ENCODE measurements around the gene CDH26.
"Not testable (repeated sequence)": the region's sequence is repeated elsewhere in the genome, so short reads cannot be mapped to it uniquely, and the experiment has no call there.

CDH26 gene

DNA sequence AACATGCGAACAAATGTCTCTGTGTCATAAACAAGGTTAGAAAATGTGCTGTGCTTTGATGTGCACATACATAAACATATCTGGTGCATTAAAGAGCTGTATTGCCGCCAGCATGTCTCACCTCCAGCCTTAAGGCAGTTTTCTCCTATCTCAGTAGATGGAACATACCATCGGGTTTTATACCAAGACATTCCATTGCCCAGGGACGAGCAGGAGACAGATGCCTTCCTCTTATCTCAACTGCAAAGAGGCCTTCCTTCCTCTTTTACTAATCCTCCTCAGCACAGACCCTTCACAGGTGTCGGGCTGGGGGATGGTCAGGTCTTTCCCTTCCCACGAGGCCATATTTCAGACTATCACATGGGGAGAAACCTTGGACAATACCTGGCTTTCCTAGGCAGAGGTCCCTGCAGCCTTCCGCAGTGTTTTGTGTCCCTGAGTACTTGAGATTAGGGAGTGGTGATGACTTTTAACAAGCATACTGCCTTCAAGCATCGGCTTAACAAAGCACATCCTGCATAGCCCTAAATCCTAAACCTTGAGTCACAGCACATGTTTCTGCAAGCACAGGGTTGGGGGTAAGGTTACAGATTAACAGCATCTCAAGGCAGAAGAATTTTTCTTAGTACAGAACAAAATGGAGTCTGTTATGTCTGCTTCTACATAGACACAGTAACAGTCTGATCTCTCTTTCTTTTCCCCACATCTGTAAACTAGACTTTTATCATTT, 83.4 kb downstream of the CDH26 start:
- DNase-seq (ENCODE audit: low read depth in 2 of 2, low spot score in 1 of 2) = not testable (repeated sequence)

DNA sequence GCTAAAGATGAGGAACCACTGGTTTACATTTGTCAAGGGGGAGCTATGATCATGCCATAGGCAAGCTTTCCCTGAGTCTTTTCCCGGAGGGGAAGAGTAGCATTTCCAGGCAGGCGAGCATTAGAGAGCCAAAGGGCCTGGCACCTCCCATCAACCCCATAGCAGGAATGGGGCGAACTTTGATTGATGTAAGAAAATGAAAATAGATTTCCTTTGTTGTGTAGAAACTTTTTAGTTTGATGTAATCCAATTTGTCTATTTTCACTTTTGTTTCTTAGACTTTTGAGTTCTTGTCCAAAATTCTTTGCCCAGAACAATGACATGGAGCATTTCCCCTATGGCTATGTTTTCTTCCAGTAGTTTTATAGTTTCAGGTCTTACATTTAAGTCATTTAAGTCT, 85.2 kb downstream of the CDH26 start:
- no peak for DNase-seq (ENCODE audit: low read depth in 2 of 2, low spot score in 1 of 2)

DNA sequence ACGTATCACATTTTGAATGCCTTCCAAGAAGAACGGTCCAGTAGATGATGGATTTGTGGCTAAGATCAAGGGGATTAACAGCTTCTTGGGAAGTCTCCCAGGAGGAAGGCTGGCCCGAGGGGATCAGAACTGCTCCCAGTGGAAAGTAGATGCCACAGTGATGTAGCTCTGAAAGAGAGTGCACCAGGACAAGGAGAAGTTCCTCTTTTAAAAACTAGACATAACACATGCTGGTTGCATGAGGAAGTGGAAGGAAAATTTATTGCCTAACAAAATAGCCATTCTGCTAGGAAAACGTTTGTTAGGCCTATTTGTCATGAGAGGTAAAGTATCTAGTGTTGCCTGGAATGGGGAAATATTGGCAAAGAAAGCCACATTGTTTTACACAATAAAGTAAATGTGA, 87.8 kb downstream of the CDH26 start:
- DNase-seq (ENCODE audit: low read depth in 2 of 2, low spot score in 1 of 2) = no peak

DNA sequence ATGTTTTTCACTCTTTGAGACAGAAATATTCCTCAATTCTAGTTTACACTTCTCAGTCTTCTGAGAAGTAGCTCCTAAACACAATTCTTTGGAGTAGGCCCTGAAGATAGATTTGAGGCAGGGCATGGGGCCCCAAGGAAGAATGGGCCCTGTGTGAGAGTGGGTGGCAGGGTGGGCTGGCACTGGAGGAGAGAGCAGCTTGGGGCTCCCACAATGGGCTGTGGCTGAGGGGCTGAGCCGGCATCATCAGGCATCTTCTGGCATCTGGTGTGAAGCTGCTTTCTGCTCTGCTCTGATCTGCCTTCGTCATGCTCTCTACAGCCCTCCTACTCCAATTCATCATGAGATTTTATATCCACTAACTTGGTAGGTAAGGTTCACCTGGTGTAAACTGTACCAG, 88.2 kb downstream of the CDH26 start:
- DNase-seq (ENCODE audit: low read depth in 2 of 2, low spot score in 1 of 2) = no peak

DNA sequence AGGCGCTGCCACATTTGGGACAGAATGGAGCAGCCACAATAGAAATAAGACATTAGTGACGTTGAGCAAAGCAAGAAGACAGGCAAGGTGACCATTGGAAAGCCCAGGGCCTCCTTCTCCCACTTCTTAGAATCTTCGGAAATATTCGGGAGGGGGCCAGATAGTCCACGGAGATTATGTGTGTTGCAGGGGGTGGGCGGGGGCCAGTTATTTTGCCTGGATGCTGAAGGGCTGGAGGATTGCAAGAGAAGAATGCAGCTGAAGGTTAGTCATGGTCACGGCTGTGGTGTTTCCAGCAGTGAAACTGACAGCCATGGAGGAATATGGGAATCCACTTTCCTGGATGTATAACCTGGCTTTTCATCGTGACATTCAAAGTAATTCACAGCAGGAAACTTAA, 88.6 kb downstream of the CDH26 start:
- DNase-seq (ENCODE audit: low read depth in 2 of 2, low spot score in 1 of 2) = no peak

DNA sequence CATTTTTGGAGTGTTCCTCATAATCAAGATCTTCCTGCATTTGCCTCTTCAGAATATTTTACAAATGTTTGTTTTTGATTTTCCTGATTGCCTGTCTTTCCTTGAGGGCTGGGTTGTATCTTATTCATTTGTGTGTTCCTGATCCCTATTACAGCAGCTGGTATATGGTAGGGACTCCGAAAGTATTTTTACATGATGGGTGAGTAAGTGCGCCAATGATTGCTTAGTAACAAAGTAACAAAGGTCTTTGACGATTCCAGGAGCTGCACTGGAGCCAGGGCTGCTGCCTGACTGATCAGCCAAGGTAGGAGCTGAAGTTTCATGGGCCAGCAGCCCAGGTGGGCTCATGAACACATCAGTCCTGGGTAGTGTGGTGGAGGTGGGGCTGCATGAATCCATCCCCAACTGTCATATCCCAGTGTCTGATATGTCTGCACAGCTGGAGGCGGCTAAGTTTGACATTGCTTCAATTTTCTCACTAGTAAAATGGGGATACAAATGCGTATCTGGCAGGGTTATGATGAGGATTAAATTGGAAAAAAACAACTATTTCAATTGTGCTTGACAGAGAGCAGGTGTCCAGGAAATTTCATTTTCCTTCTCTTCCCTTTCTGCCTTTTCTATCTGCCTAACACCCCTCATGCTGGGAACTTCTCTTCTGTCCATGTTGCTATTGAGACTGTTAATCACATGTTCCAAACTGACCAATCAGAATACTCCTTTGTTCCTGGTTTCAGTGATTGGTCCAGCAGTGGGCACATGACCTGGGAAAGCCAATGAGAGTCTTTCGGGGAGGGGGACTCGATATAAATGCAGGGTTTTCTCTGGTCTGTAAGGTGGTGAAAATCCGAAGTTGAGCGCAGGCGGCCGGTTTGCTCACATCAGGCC, 90.7 kb downstream of the CDH26 start:
- no peak for DNase-seq (ENCODE audit: low read depth in 2 of 2, low spot score in 1 of 2)

DNA sequence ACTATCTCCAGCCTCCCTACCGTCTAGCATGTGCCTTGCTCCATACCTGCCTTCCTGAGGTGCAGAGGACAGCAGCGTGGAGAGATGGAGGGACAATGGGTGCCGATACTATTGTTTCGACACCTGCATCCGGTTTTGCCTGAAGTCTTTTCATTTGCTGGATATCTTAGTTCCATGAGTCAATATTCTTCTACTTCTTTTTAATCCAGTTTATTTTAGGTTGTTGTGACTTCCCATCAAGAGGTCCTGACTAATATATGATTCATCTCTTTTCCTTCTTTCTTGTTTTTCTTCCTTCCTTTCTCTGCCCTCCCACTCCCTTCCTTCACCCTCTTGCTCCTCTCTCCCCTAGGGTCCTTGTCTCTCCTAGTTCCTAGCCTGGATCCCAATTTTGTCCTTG, 91.4 kb downstream of the CDH26 start:
- no peak for DNase-seq (ENCODE audit: low read depth in 2 of 2, low spot score in 1 of 2)

DNA sequence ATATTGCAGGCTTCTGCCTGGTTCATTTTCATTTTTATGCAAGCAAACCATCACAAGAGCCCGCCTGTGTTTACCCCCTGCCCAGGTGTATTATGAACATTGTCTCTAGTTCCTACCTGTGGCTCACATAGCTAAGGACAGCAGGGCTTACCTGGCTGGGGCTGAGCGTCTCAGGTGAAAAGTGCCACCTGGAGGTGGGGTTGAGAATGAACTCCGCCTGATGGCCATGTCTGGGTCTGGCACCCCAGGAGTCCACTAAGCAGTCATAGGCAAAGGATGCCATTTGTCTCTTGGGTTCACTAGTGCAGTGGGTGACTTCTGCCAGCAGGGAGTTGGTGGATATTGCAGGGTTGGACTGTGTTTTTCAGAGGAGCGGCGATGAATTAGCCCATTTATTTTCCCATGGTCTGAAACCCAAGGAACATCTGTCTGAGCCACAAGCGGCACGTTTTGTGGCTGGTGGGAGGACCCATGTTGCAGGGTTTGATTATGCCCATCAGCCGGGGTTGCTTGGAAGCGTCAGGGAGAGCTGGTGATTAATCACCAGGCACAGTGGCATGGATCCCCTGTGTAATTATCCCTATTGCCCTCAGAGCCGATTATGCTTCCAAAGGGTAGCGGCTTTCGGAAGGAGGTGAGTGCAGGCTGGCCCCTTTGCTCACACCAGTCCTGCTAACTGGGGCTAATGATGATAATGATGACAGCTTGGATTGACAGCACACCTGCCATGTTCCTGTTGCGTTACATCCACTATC, 92.1 kb downstream of the CDH26 start:
- DNase-seq (ENCODE audit: low read depth in 2 of 2, low spot score in 1 of 2) = no peak

DNA sequence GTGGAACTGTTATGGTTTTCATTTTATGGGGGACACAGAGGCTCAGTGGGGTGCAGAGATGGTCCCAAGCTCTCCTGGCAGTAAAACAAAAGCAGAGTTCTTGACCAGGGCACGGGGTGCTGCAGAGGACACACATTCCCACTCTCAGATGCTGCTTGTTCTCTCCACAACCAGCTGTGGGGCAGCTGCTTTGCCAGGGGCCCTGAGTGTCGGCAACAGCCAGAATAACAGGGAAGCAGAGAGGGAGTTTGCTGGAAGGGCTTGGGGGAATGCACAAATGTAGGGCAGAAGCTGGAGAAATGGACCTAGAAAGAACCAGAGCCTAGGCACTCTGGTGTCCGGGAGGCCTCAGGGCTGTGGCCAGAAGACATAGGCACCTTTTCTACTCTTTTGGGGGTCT, 93.7 kb downstream of the CDH26 start:
- no peak for DNase-seq (ENCODE audit: low read depth in 2 of 2, low spot score in 1 of 2)

DNA sequence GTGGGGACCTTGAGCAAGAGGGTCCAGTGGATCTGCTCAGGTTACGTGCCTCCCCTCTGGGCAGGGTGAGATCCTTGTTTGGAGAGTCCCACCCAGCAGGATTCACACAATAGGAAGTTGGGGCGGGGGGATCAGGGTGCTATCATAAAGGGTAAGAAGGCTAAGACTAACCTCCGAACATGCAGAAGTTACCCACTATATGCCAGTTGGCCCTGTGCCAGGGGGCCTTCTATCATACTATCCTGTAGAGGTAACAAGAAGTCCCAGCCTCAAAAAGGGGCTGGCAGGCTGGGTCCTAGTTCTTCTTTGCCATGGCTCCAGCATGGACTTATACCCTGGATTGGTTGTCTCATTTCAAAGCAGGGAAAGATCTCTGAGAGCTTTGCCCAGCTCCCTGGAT, 94.1 kb downstream of the CDH26 start:
- DNase-seq (ENCODE audit: low read depth in 2 of 2, low spot score in 1 of 2) = no peak

DNA sequence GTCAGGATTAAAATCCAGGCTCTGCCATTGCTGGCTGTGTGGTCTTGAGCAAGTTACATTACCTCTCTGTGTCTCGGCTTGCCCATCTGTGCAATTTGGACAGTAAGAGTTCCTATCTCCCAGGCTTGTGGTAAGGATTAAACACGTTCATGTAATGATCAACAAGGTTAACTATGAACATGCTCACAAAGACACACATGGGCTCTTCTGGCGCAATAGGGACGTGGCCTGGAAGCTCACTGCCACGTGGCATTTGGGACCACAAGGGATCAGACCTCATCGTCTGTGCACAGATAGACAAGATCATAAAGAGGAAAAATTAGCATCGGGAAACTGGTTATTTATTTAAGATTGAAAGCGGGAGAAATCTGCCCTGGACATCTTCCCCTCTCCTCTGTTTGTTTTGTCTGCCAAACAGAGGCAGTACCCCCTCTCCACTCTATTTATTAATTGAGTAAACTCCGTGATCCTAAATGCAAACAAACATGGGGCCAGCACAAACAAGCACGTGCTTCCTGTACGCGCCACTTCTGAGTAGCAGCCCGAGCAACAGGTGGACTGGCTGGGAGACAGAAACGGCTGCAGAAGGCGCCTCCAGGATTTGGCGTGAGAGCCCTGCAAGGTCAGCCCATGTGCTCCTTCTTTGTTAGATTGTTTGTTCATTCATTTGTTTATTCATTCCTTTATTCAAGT, 95.0 kb downstream of the CDH26 start:
- DNase-seq (ENCODE audit: low read depth in 2 of 2, low spot score in 1 of 2) = no peak

DNA sequence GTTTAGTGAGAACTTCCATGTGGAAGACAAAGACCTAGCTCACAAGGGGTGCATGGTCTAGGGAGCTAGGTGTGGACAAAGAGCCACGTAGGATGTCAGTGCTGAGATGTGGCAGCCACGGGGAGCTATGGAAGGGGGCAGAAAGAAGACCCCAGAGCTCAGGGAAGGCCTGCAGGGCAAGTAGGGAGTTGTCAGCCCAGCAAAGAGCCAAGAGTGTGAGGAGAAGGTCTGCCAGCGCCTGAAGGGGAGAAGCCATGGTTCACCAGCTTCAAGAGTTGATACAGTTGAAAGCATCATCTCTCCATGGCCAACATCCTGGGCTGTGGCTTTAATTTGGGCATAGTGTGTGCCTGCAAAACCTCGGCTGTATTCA, 95.6 kb downstream of the CDH26 start:
- DNase-seq (ENCODE audit: low read depth in 2 of 2, low spot score in 1 of 2) = no peak

DNA sequence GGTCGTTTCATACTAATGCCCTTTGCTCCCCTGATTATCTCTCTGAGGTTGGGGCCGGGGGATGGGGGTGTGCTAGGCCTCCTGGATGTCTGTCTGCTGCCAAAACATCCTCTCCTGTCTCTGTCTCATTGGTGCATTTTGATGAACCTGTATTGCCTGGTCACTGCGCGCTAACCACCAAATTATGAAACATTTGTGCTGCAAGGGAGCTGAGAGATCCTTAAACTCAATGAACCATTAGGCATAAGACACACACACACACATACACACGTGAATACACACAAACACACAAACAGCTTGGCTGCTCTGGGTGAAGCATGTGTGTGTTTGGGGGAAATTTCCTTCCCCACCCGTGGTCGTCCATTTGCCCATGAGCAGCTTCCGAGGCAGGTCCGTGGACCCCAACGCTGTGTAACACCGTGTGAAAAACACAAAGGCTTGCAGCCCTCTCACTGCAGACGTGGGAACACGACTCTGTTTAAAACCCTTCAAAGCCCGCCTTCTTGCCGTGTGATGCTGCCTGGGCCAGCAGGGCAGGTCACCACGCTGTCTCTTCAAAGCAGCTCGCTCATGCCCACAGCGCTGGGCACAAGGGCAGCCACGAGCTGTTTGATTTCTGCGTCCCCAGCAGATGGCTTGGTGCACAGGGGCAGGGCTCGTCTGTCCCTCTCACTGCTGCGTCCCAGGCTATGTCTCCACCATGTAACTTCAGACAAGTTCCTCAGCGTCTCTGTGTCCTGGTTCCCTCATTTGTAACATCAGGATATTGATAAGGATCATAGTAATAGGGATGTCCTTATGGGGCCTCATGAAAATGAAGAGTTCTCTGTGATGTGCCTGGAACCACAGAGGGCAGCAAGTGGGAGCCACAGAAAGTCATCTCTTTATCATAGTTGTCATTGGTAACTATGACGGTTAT, 96.8 kb downstream of the CDH26 start:
- DNase-seq (ENCODE audit: low read depth in 2 of 2, low spot score in 1 of 2) = no peak

DNA sequence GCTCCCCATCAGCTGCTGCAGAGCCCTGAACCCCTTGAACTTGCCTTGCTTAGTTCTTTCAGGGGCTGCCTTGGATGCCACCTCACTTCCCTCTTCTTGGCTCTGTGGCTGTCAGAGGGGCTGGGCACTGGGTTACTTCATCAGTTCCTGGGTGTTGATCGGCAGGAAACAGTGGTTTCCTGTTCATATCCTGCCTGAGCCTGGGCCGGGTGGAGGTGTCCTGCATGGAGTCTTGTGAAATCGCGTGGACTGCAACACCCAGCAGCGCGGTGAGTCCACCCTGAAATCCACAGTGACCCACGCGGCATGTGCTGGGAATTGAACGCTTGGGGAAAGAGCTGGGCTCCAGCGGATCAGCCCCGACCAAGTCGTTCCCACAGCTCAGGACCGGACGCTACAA, 97.5 kb downstream of the CDH26 start:
- no peak for DNase-seq (ENCODE audit: low read depth in 2 of 2, low spot score in 1 of 2)

DNA sequence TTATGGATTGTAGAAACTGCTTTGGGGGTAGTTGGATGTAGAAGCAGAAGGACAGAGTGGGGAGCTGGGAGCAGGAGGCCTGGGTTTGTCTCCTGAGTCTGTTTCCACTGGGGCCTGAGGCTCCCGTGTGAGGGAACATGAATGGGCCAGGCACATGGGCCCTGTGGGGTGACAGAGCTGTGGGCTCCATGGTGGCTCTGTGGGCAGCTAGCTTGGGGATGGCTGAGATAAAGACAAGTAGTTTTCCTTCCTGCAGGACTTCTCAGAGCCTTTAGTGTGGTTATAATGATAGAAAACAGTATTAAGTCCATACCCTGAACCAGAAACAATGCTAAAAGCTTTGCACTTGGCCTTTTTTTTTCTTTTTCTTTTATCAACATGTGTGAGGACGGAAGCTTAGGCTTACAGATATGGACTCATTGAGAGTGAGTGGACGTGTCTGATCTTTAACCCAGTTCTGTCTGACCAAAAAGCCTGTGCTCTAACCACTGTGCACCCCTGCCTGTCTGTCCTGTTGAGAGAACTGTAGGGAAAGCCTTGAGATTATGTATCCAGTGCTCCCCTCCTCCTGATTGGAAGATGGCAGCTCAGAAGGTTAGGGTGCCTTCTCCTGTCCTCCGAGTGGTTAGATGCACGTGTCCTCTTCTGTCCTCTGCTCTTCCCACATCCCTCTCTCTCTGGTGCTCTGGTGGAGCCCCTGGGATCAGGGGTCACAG, 98.3 kb downstream of the CDH26 start:
- no peak for DNase-seq (ENCODE audit: low read depth in 2 of 2, low spot score in 1 of 2)

DNA sequence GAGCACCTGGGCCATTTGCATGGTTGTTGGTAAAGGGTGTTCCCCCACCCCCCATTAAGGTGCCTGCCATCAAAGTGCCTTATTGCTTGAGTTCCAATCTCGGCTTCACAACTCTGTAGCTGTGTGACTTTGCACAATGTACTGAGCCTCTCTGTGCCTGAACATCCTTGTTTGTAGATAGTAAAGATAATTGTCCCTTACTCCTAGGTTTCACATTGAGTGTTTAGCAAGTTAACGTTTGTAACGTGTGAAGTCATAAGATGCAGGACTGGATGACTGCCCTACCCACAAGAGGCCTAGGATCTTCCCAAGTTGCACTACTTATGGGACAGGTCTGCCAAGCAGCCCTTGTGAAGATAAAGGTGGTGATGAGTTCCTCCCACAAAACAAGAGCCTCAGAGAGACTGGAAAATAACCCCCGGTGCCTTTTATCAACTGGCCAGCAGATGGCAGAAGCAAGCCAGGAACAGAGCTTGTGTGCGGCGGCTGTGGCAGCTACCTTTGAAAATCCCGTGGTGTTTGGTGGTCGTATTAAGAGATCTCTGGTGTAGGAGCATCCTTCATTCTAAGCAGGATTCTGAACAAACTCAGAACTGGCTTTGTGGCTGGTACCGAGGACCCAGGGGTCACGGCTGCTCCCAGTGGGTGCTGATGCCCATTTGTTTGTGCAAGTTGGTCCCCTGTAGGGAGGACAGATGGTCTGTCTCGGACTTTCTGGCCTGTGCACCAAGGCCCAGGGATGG, 99.1 kb downstream of the CDH26 start:
- DNase-seq (ENCODE audit: low read depth in 2 of 2, low spot score in 1 of 2) = peak in 1 of 2 donors; percentile 27

DNA sequence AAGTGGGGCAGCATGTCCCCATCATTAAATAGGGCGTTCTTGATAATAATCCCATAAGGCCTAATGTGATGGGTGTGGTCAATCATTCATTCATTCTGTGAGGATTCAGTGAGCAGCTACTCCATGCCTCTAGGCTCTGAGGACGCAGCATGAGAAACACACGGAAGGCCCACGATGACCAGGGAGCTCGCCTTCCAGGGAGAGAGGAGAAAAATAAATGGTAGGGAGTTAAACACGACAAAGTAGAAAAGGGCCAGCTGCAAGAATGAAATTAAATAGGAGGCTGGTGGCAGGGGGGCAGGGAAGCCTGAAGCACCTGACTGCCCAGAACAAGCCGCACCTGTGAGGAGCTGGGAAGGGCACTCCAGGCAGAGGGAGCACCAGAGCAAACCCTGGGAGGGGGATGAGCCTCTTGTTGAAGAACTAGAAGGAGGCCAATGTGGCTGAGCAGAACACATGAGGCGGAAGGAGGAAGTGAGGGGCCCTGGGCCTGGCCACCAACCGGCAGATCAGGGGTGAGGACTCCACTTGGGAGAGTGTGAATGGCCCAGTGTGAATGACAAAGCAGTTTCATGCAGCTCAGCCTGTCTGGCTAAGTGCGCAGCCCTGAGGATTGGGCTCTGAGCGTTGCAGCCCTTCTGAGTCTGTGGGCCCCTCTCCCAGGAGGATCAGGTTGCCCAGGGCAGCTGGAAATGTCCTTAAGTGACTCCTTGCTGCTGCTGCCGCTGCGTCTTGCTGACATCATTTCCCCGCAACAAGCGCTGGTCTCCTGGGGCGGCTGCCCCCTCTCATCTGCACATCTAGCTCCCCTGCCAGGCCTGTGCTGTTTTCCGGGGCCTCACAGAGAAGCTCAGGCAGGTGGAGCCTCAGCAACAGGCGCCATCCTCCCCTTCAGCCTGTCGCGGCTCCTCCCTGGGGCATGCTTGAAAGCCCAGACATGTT, 99.9 kb downstream of the CDH26 start:
- DNase-seq (ENCODE audit: low read depth in 2 of 2, low spot score in 1 of 2) = no peak

DNA sequence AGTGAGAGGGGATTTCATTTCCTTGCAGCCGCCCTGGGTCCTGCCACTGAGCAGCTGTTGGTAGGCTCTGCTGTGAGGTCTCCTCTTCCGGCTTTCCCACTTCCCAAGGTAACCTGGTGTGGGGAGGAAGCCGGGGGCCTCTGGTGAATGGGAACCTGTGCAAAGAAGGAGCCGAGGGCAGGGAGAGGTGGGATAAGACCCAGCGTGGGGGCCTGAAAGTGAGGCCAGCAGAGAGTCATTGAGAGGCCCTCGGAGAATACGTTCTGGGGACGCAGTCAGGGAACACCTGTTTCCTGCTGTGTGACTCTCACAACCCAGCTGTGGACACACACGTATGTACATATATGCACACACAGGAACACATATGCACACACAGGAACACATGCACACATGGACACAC, 100.7 kb downstream of the CDH26 start:
- no peak for DNase-seq (ENCODE audit: low read depth in 2 of 2, low spot score in 1 of 2)

Measured in stimulated activated CD8-positive, alpha-beta memory T cell treated with anti-CD3 and anti-CD28 coated beads, Interleukin-4, amount 100 ng/mL, for 4 hours (primary cell).